Esophagus squamous epithelium (tissue), 4 donors: ENCODE measurements around the gene COBLL1.

Experiments used
- POLR2A ChIP-seq, 4 donors: fragments of 450-650 bp; IDR thresholded peaks; one replicate each; pipeline ENCODE4 v1.6.1; 2017; ENCODE audit warnings: antibody characterized with exemption in 4 of 4, mild to moderate bottlenecking in 4 of 4, moderate library complexity in 3 of 4
- TF ChIP-seq, protein P1 (sequence below), 6 experiments: fragments of 450-650 bp in 4 of 6; fragments of 200-600 bp in 2 of 6; sonication (generic) in 2 of 6; IDR thresholded peaks; one replicate each; pipeline ENCODE4 v1.5.1; 2016 to 2019; ENCODE audit warnings: antibody characterized with exemption in 6 of 6, mild to moderate bottlenecking in 4 of 6, moderate library complexity in 4 of 6

DNA sequence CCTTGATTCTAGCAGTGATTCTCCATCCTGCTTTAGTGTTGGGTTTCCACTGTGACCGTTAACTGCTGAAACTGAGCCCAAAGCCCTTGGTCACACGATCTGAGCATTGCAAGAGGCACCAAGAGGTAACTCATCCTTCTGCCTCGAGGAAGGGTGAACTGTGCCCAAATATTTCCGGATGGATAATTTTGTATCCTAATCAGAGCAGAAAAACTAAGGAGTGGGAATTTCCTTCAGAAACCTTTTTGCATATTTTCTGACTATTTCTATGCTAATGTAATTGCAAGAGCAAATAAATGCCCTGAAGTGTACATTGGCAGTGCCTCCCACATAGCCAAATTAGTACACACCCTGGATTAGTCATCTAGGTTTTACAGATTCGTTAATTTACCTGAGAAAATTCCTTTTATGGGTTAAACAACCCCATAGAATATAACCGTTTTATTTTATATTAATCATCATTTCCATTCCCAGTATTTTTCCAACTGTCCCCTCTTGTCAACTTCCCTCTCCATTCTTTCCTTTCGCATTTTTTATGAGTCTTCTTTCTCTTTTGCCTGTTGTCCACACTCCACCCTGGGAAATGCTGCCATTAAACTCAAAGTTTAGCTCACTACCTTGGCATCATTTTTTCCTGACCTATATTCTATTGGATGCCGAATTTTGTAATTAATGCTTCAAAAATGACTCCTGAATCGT lies 31.7 kb upstream of the COBLL1 start:
- TF ChIP-seq, protein P1, sequence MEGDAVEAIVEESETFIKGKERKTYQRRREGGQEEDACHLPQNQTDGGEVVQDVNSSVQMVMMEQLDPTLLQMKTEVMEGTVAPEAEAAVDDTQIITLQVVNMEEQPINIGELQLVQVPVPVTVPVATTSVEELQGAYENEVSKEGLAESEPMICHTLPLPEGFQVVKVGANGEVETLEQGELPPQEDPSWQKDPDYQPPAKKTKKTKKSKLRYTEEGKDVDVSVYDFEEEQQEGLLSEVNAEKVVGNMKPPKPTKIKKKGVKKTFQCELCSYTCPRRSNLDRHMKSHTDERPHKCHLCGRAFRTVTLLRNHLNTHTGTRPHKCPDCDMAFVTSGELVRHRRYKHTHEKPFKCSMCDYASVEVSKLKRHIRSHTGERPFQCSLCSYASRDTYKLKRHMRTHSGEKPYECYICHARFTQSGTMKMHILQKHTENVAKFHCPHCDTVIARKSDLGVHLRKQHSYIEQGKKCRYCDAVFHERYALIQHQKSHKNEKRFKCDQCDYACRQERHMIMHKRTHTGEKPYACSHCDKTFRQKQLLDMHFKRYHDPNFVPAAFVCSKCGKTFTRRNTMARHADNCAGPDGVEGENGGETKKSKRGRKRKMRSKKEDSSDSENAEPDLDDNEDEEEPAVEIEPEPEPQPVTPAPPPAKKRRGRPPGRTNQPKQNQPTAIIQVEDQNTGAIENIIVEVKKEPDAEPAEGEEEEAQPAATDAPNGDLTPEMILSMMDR (IDR thresholded peaks at IDR 0.05): no peak
- no peak for TF ChIP-seq POLR2A (IDR thresholded peaks at IDR 0.05)
